Gastrocnemius medialis (tissue), 4 donors: ENCODE data around the gene NODAL.

ENCODE experiments used
- POLR2A ChIP-seq, 2 donors: fragments of 450-650 bp; IDR thresholded peaks; one replicate each; pipeline ENCODE4 v1.6.1; 2017; ENCODE audit warnings: antibody characterized with exemption in 2 of 2, mild to moderate bottlenecking in 2 of 2, moderate library complexity in 2 of 2
- TF ChIP-seq, protein P1 (sequence below), 5 experiments: fragments of 450-650 bp in 3 of 5; fragments of 200-600 bp in 2 of 5; sonication (generic) in 2 of 5; IDR thresholded peaks in 4 of 5; conservative IDR thresholded peaks in 1 of 5; 1 replicate in 4 of 5; 2 replicates in 1 of 5; pipeline ENCODE4 v1.5.1; 2016 to 2019; ENCODE audit warnings: antibody characterized with exemption in 5 of 5, mild to moderate bottlenecking in 3 of 5, moderate library complexity in 3 of 5

DNA sequence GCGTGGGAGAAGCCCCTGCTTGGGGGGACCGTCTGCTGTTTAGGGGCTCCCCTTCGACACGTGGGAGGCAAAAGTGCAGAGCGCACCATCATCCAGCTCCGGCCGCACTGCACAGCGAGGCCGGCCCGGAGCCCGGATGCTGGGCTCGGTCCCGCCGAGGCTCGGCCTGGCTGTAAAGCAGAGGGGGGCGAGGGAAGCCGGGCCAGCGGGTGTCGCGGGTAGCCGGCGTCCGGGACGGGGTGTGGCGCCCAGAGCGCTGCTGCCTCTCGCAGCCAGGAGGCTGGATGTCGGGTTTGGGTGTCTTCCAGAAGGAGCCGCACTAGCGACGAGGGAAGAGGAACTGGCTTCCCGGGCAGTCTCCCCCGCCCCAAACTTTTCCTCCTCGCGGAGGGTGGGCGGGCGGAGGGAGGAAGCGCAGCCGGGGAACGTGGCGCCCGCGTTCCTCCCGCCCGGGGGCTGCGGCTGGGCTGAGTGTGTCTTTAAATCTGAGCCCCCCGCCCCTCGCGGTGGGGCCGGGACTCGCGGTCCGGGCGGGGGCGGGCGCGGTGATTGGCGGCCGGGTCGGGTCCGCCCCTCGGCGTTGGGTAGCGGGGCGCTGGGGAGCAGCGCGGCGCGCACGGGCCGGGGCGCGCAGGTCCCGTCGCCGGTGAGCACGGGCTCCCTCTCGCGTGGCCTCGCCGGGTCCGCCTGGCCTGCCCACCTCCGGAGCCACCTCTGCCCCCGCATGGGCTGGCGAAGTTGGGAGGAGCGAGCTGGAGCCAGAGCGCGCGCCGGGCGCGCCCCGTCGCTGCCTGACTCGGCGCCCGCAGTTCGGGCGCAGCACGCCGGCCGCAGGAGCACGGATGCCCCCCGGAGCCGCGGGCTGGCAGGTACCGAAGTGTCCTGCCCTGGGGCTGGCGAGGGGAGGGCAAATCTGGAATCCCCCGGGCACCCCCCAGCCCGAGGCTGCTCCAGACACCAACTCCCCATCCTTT lies 37.0 kb upstream of the NODAL start, which contains the start of gene PALD1:
- peak; percentile 39 to 60 for TF ChIP-seq POLR2A (IDR thresholded peaks at IDR 0.05)
- TF ChIP-seq, protein P1, sequence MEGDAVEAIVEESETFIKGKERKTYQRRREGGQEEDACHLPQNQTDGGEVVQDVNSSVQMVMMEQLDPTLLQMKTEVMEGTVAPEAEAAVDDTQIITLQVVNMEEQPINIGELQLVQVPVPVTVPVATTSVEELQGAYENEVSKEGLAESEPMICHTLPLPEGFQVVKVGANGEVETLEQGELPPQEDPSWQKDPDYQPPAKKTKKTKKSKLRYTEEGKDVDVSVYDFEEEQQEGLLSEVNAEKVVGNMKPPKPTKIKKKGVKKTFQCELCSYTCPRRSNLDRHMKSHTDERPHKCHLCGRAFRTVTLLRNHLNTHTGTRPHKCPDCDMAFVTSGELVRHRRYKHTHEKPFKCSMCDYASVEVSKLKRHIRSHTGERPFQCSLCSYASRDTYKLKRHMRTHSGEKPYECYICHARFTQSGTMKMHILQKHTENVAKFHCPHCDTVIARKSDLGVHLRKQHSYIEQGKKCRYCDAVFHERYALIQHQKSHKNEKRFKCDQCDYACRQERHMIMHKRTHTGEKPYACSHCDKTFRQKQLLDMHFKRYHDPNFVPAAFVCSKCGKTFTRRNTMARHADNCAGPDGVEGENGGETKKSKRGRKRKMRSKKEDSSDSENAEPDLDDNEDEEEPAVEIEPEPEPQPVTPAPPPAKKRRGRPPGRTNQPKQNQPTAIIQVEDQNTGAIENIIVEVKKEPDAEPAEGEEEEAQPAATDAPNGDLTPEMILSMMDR (IDR thresholded peaks at IDR 0.05 in 4 of 5, conservative IDR thresholded peaks at IDR 0.05 in 1 of 5), result peak; percentile 15 to 58 (median 44)
